WTC11 (cell line): ENCODE results near the gene PLIN4. TPM values are rescaled to one million over a fixed set of nuclear protein-coding genes. Genes with fewer than 3 reads are reported as not detected.

Experiments used
- ATAC-seq: fragments of 200-7000 bp; cut with Tn5 transposase; 2 replicates; pipeline ENCODE4 v1.10.0; 2021; ENCODE audit warnings: mild to moderate bottlenecking, moderate library complexity
- CTCF ChIA-PET: fragments of 300-600 bp; sonication (Branson Sonifier 250); formaldehyde crosslinking; loops from one replicate; lab custom pipeline; 2021; ENCODE audit warnings: antibody characterized with exemption; lab: Charles Lee
- POLR2A ChIA-PET: fragments of 350-600 bp; sonication (Branson Sonifier 250); formaldehyde crosslinking; loops from one replicate; lab custom pipeline; 2021; ENCODE audit warnings: antibody characterized with exemption; lab: Charles Lee
- DNase-seq: peaks from one replicate; pipeline ENCODE4 v3.0.0; 2021; ENCODE audit warnings: low spot score
- H3K27ac Mint-ChIP-seq: 2 replicates; pipeline ENCODE4 v1.8.0; 2021; ENCODE audit warnings: mixed read lengths
- H3K27me3 Mint-ChIP-seq: 2 replicates; pipeline ENCODE4 v1.8.0; 2021; ENCODE audit warnings: low read depth, mild to moderate bottlenecking, moderate library complexity, mixed read lengths
- H3K36me3 Mint-ChIP-seq: 2 replicates; pipeline ENCODE4 v1.8.0; 2021; ENCODE audit warnings: mixed read lengths
- H3K4me1 Mint-ChIP-seq: 2 replicates; pipeline ENCODE4 v1.8.0; 2022; ENCODE audit warnings: mixed read lengths
- H3K4me3 Mint-ChIP-seq: 2 replicates; pipeline ENCODE4 v1.8.0; 2021; ENCODE audit warnings: mild to moderate bottlenecking, moderate library complexity, mixed read lengths
- H3K9me3 Mint-ChIP-seq: 2 replicates; pipeline ENCODE4 v1.8.0; 2021; ENCODE audit warnings: mixed read lengths
- ATF2 ChIP-seq: sonication (generic); formaldehyde crosslinking; IDR thresholded peaks from 2 replicates; pipeline ENCODE4 v1.8.1; 2022; ENCODE audit warnings: low read depth, missing genetic modification reagents, borderline replicate concordance
- CTCF ChIP-seq: fragments of 200-600 bp; IDR thresholded peaks from 2 replicates; pipeline ENCODE4 v1.8.0; 2022; ENCODE audit warnings: antibody characterized with exemption
- ERG ChIP-seq: fragments of 250-450 bp; sonication (Bioruptor Pico); IDR thresholded peaks from 2 replicates; pipeline ENCODE4 v1.8.0; 2021; ENCODE audit warnings: mild to moderate bottlenecking
- GRHL2 ChIP-seq: fragments of 250-450 bp; sonication (Bioruptor Pico); IDR thresholded peaks from 2 replicates; pipeline ENCODE4 v1.8.0; 2022; ENCODE audit warnings: mild to moderate bottlenecking, moderate library complexity; ENCODE audit not compliant: insufficient replicate concordance, severe bottlenecking
- GTF2I ChIP-seq: fragments of 250-450 bp; sonication (Bioruptor Pico); conservative IDR thresholded peaks from 2 replicates; pipeline ENCODE4 v1.4.0; 2021; ENCODE audit warnings: mild to moderate bottlenecking
- HMGA2 ChIP-seq: fragments of 250-450 bp; sonication (Bioruptor Pico); IDR thresholded peaks from 2 replicates; pipeline ENCODE4 v1.4.0; 2021; ENCODE audit warnings: mild to moderate bottlenecking, moderate library complexity
- JUN ChIP-seq: sonication (generic); formaldehyde crosslinking; IDR thresholded peaks from 2 replicates; pipeline ENCODE4 v1.8.0; 2023; ENCODE audit warnings: mild to moderate bottlenecking, missing genetic modification reagents
- NFYB ChIP-seq: sonication (generic); formaldehyde crosslinking; conservative IDR thresholded peaks from 2 replicates; pipeline ENCODE4 v1.8.0; 2022; ENCODE audit warnings: low read depth, missing genetic modification reagents
- NR3C1 ChIP-seq: sonication (generic); formaldehyde crosslinking; conservative IDR thresholded peaks from 2 replicates; pipeline ENCODE4 v1.8.1; 2023; ENCODE audit warnings: low read depth, mild to moderate bottlenecking, missing genetic modification reagents
- PRDM15 ChIP-seq: sonication (generic); formaldehyde crosslinking; IDR thresholded peaks from 2 replicates; pipeline ENCODE4 v1.8.0; 2022; ENCODE audit warnings: missing genetic modification reagents
- RORB ChIP-seq: fragments of 250-450 bp; sonication (Bioruptor Pico); IDR thresholded peaks from 2 replicates; pipeline ENCODE4 v1.9.0; 2021; ENCODE audit warnings: mild to moderate bottlenecking
- TCF7 ChIP-seq: sonication (generic); formaldehyde crosslinking; IDR thresholded peaks from 2 replicates; pipeline ENCODE4 v1.8.0; 2022; ENCODE audit warnings: mild to moderate bottlenecking, low read depth, missing genetic modification reagents, moderate library complexity
- TEAD1 ChIP-seq: sonication (generic); formaldehyde crosslinking; IDR thresholded peaks from 2 replicates; pipeline ENCODE4 v1.8.0; 2022; ENCODE audit warnings: mild to moderate bottlenecking, missing genetic modification reagents
- USF1 ChIP-seq: sonication (generic); formaldehyde crosslinking; IDR thresholded peaks from 2 replicates; pipeline ENCODE4 v1.8.0; 2022; ENCODE audit warnings: mild to moderate bottlenecking, missing genetic modification reagents
- ZNF532 ChIP-seq: fragments of 250-450 bp; sonication (Bioruptor Pico); IDR thresholded peaks from 2 replicates; pipeline ENCODE4 v1.9.0; 2021; ENCODE audit warnings: mild to moderate bottlenecking, borderline replicate concordance
- total RNA-seq: library from RNA; stranded (reverse); gene quantifications from 3 replicates; pipeline ENCODE4 v1.2.3, GENCODE V29; 2021

PLIN4 gene
- total RNA-seq, 1 experiment from 2014 or later, result 0.35 TPM

- Mint-ChIP-seq H3K27ac (no peak overlapping the region), H3K27me3 (peaks cover 35% of the 10 kb centered on the region), H3K9me3 (no peaks in the 10 kb centered on the region), H3K36me3 (no peaks in the 10 kb centered on the region), H3K4me1 (no peaks in the 10 kb centered on the region), H3K4me3 (no peak overlapping the region)
- ChIA-PET POLR2A (interaction anchor here (1.0 kb wide), 1 partner anchor 10 kb away, joined by 9 read pairs; the partner anchor contains the start of gene PLIN5), CTCF (interaction anchor here (0.5 to 5.9 kb wide), 69 partner anchors 9 to 804 kb away, joined by 3 to 285 read pairs (median 5); partner anchors contain the start of genes CHAF1A, FEM1A, HDGFL2 and LRG1)
- ATAC-seq (peak; percentile 82), DNase-seq (peak; percentile 87)
- TF ChIP-seq GTF2I (CRISPR knock-in tag) (peak; percentile 50; the same call in 1 of the 2 replicates), JUN (no peak), CTCF (peak; percentile 69; the same call in 1 of the 2 replicates)
These were observed 6.7 kb upstream of the PLIN4 start for GRCh38 chr19:4524808-4525562.

- Mint-ChIP-seq H3K36me3 (no peaks in the 10 kb centered on the region), H3K4me1 (no peaks in the 10 kb centered on the region), H3K27ac (no peak overlapping the region), H3K4me3 (no peak overlapping the region), H3K9me3 (no peaks in the 10 kb centered on the region), H3K27me3 (peaks cover 47% of the 10 kb centered on the region)
- ATAC-seq (0 out of 2 replicates have a peak, but pooled peaks have one; percentile 31), DNase-seq (peak; percentile 76)
- ChIA-PET CTCF (interaction anchor here (0.5 to 5.9 kb wide), 61 partner anchors 8 to 465 kb away, joined by 3 to 285 read pairs (median 4); partner anchors contain the start of genes CHAF1A, FEM1A, HDGFL2 and LRG1), POLR2A (no interaction called here)
- TF ChIP-seq ZNF532 (CRISPR knock-in tag) (no peak), TCF7 (peak; percentile 73; the same call in 1 of the 2 replicates), NFYB (CRISPR knock-in tag) (no peak), ATF2 (CRISPR knock-in tag) (no peak), TEAD1 (CRISPR knock-in tag) (no peak), GRHL2 (CRISPR knock-in tag) (no peak), PRDM15 (CRISPR knock-in tag) (peak; percentile 55; the same call in 1 of the 2 replicates), JUN (no peak), ERG (CRISPR knock-in tag) (no peak), NR3C1 (CRISPR knock-in tag) (no peak), USF1 (no peak), RORB (CRISPR knock-in tag) (no peak), HMGA2 (no peak)
These were observed 5.2 kb upstream of the PLIN4 start for GRCh38 chr19:4523306-4524110.
